ENCODE measurements around the gene SGCG.
A peak's percentile ranks its signal among the peaks of the same experiment; 100 is the strongest.

SGCG gene

GRCh38 chr13:23323946-23324709 is 143.3 kb downstream of the SGCG start:
- peak; percentile 60 for DNase-seq (ENCODE audit: low read depth, low spot score)

- peak; percentile 8 for DNase-seq (ENCODE audit: low read depth, low spot score)
These were observed 144.4 kb downstream of the SGCG start for GRCh38 chr13:23325191-23325590.

- peak; percentile 29 for DNase-seq (ENCODE audit: low read depth, low spot score)
These were observed 149.6 kb downstream of the SGCG start for GRCh38 chr13:23330356-23330755.

- no peak for DNase-seq (ENCODE audit: low read depth, low spot score)
These were observed 158.4 kb downstream of the SGCG start for GRCh38 chr13:23339225-23339624.

GRCh38 chr13:23344931-23345595 is 164.3 kb downstream of the SGCG start:
- peak; percentile 20 for DNase-seq (ENCODE audit: low read depth, low spot score)

- DNase-seq (ENCODE audit: low read depth, low spot score): no peak
These were observed 166.8 kb downstream of the SGCG start for GRCh38 chr13:23347601-23348000.

- no peak for DNase-seq (ENCODE audit: low read depth, low spot score)
These were observed 167.7 kb downstream of the SGCG start for GRCh38 chr13:23348262-23349127.

GRCh38 chr13:23349161-23349897 is 168.6 kb downstream of the SGCG start:
- no peak for DNase-seq (ENCODE audit: low read depth, low spot score)

GRCh38 chr13:23350009-23350408 is 169.2 kb downstream of the SGCG start:
- DNase-seq (ENCODE audit: low read depth, low spot score): no peak

- DNase-seq (ENCODE audit: low read depth, low spot score): no peak
These were observed 171.4 kb downstream of the SGCG start for GRCh38 chr13:23352161-23352560.

GRCh38 chr13:23354520-23354919 is 173.7 kb downstream of the SGCG start:
- no peak for DNase-seq (ENCODE audit: low read depth, low spot score)

GRCh38 chr13:23356368-23356767 is 175.6 kb downstream of the SGCG start:
- no peak for DNase-seq (ENCODE audit: low read depth, low spot score)

GRCh38 chr13:23357349-23357748 is 176.6 kb downstream of the SGCG start:
- DNase-seq (ENCODE audit: low read depth, low spot score): no peak

- no peak for DNase-seq (ENCODE audit: low read depth, low spot score)
These were observed 179.1 kb downstream of the SGCG start for GRCh38 chr13:23359882-23360281.

GRCh38 chr13:23365652-23366051 is 184.9 kb downstream of the SGCG start:
- no peak for DNase-seq (ENCODE audit: low read depth, low spot score)

GRCh38 chr13:23367907-23368306 is 187.1 kb downstream of the SGCG start:
- DNase-seq (ENCODE audit: low read depth, low spot score): no peak

- DNase-seq (ENCODE audit: low read depth, low spot score): no peak
These were observed 191.6 kb downstream of the SGCG start for GRCh38 chr13:23372264-23372906.
